HG02571 (cell line): Measurements from ENCODE around the gene AGPAT4.
"Not testable (repeated sequence)": the region's sequence is repeated elsewhere in the genome, so short reads cannot be mapped to it uniquely, and the experiment has no call there.

Experiments
- ATAC-seq: cut with Tn5 transposase; IDR thresholded peaks from one replicate; pipeline ENCODE4 v1.9.1; 2021; ENCODE audit warnings: mild to moderate bottlenecking, moderate library complexity; ENCODE audit not compliant: unreplicated experiment

Gene AGPAT4

GRCh38 chr6:161230339-161230738 lies 43.5 kb downstream of the AGPAT4 start:
- no peak for ATAC-seq

GRCh38 chr6:161228921-161229591 lies 44.8 kb downstream of the AGPAT4 start:
- ATAC-seq: no peak

DNA sequence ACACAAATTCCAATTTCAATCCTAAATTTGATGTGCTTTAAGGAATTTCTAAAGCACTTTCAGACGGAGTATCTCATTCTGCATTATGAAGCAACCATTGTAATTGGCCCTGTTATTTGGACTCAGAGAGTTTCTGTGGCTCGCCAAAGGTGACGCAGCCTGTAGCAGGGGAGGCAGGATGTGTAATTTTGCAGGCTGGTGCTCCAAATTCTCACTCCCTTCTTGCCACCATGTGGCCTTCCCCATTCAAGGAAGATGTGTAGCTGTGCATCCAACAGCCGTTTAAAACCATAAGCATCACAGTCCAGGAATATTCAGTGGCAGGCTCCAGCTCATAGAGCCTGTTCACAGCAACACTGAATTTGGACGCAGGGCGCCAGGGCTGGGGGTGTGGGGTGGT lies 45.8 kb downstream of the AGPAT4 start:
- no peak for ATAC-seq

- no peak for ATAC-seq
Observed at GRCh38 chr6:161227004-161227960, 46.6 kb downstream of the AGPAT4 start.

GRCh38 chr6:161226009-161226964 lies 47.6 kb downstream of the AGPAT4 start:
- no peak for ATAC-seq

GRCh38 chr6:161225681-161226008 lies 48.2 kb downstream of the AGPAT4 start:
- no peak for ATAC-seq

DNA sequence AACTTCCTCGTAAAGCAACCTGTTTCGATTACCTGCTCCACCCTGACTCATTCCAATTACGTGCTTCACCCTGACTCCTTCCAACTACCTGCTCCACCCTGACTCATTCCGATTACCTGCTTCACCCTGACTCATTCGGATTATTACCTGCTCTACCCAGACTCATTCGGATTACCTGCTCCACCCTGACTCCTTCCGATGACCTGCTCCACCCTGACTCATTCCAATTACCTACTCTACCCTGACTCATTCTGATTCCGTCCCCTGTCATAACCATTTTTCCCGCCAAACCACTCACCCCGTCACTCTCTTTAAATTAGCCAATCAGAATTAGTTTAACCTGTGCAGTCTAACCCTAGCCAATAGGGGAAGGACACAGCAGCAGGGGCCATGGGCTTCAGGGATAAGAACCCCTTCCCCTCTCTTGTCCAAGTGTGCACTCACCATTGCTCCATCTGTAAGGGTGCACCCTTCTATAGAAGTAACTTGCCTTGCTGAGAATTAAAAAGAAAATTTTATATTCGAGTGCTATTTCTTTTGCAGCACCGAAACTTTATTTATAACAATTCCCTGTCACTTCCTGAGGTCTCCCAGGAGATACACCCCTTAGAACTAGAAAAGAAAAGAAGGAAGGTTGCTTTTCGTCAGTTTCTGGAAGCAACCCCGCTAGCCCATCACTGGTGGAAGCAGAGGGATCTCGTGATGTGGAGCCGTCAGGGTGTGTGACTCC lies 48.7 kb downstream of the AGPAT4 start:
- ATAC-seq: not testable (repeated sequence)

- ATAC-seq: no peak
Observed at GRCh38 chr6:161223646-161224045, 50.2 kb downstream of the AGPAT4 start.

DNA sequence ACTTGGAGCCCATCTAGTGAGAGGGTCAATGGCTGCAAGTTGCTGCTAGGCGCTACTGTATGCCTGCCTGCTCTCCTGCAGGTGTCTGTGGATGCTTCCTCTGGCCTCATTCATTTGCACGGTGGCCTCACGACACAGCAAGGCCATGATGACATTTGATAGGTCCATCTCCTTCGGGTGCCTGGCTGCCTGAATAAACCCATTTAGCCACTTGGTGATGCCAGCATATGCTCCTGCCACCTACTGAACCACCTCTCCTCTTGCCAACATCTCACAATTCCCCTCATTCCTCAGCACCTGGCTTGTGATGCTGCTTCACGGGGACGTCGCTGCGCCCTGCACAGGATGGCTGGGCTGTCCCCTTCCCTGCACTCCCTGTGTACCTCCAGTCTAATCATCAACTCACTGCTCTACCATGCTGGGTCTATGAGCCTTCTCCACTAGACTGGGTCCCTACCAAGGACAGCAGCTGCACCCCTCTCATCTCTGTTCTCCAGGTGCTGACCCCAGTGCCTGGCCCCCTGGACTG lies 51.1 kb downstream of the AGPAT4 start:
- no peak for ATAC-seq

GRCh38 chr6:161220346-161220745 lies 53.5 kb downstream of the AGPAT4 start:
- ATAC-seq: no peak

- ATAC-seq: no peak
Observed at GRCh38 chr6:161219680-161220079, 54.2 kb downstream of the AGPAT4 start.

DNA sequence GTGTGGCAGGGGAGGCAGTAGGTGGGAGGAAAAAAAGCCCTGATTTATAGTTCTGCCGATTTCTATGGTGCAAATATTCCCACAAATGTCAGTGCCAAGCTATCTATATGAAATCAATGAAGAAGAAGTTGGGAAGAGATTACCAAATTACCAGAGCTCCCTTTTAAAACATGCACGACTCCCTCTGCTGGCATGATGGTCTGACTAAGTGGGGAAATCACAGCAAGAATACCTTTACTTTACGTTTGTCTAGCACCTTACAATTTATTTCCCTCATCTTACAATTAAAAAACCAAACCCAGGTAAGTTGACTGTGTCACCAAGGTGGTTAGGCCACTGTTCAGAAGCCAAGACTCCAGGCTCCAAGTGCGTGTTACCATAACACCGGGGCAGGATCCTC lies 55.6 kb downstream of the AGPAT4 start:
- ATAC-seq: no peak

- ATAC-seq: no peak
Observed at GRCh38 chr6:161217628-161218027, 56.2 kb downstream of the AGPAT4 start.

DNA sequence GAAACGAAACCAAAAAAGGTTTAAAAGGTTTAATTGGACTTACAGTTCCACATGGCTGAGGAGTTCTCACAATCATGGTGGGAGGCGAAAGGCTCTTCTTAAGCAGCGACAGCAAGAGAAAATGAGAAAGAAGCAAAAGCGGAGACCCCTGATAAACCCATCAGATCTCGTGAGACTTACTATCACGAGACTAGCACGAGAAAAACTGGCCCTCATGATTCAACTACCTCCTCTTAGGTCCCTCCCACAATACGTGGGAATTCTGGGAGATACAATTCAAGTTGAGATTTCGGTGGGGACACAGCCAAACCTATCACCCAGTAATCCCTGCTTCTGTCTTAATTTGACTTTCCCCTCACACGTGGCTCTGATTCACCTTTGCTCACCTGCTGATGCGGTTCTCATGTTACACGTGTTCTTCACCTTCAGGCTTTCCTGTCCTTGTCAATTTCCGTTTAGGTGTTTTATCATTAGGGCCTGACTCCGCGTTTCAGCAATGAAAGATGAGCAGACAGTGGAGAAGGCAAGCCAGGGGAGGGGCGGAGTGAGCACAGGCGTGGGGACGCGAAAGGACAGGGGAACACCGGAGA lies 57.1 kb downstream of the AGPAT4 start:
- no peak for ATAC-seq

GRCh38 chr6:161215876-161216615 lies 57.8 kb downstream of the AGPAT4 start:
- no peak for ATAC-seq

DNA sequence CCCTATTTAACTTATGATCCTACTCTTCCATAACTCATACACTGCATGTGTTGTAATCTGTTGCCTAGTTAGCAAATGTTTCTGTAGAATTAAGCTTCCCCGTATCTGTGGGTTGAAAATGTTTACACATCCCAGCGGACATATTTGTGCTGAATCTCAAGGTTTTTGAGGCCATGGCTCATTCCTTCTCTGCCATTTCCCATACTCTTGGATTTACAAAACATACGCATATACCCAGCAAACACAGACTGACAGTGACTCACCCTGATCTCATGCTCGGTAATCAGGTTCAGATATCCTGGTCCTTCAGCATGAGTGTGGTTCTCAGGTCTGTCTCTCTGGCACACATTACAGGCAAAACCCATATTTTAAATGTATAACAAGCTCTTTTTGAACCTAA lies 58.7 kb downstream of the AGPAT4 start:
- ATAC-seq: no peak

DNA sequence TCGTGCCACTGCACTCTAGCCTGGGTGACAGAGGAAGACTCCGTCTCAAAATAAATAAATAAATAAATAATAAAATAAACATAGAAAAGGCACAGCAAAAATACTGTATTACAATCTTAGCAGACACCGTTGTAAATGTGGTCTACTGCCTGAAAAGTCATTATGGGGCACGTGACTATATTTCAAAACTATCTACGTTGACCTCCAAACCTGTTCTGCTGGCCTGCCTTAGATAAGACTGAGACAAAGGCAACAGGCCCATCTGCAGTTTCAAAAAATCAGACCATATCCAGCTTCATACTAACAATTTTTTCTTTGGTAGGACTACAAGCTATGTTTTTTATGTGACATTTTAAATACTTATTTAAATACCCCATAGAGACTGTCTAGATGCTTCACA lies 59.1 kb downstream of the AGPAT4 start:
- no peak for ATAC-seq

GRCh38 chr6:161212902-161213301 lies 61.0 kb downstream of the AGPAT4 start:
- no peak for ATAC-seq

- ATAC-seq: no peak
Observed at GRCh38 chr6:161211380-161212035, 62.4 kb downstream of the AGPAT4 start.
